H1 (cell line): Measurements from ENCODE around the gene PLA2G1B. TPM values are rescaled to one million over a fixed set of nuclear protein-coding genes. Genes with fewer than 3 reads are reported as not detected.

Experiments
- CTCF ChIA-PET: fragments of 300-600 bp; sonication (Branson Sonifier 250); formaldehyde crosslinking; loops from one replicate; lab custom pipeline; 2021; ENCODE audit not compliant: partially characterized antibody; lab: Charles Lee
- POLR2A ChIA-PET: fragments of 300-600 bp; sonication (Branson Sonifier 250); formaldehyde crosslinking; loops from one replicate; lab custom pipeline; 2021; ENCODE audit warnings: inconsistent platforms; ENCODE audit not compliant: partially characterized antibody; lab: Charles Lee
- DNase-seq, 2 experiments: peaks; one replicate each; pipeline versions ENCODE4 v3.0.0 to v3.0.0-alpha.2; 2010 to 2022; ENCODE audit warnings: low spot score in 2 of 2, low read depth in 1 of 2, mixed read lengths in 1 of 2
- FAIRE-seq: peaks from 2 replicates; lab custom pipeline; 2011; peaks lifted over from hg19 to GRCh38; lab: Jason Lieb, UNC
- H2AFZ ChIP-seq: 2 replicates; pipeline ENCODE4 v1.8.1; 2012; ENCODE audit warnings: low read length, inconsistent platforms
- H2AK5ac ChIP-seq: 2 replicates; pipeline ENCODE4 v1.6.1; 2013; ENCODE audit warnings: low read depth, low read length
- H2BK120ac ChIP-seq: replicated peaks from 2 replicates; pipeline ENCODE3; 2013; ENCODE audit warnings: low read depth, low read length, inconsistent platforms
- H2BK12ac ChIP-seq: 2 replicates; pipeline ENCODE4 v1.6.1; 2013; ENCODE audit warnings: low read depth, low read length
- H2BK15ac ChIP-seq: 2 replicates; pipeline ENCODE4 v1.6.1; 2013; ENCODE audit warnings: low read length
- H2BK20ac ChIP-seq: 2 replicates; pipeline ENCODE4 v1.6.1; 2013; ENCODE audit warnings: low read length
- H2BK5ac ChIP-seq: 2 replicates; pipeline ENCODE4 v1.6.1; 2013; ENCODE audit warnings: low read depth, low read length
- H3K14ac ChIP-seq: 2 replicates; pipeline ENCODE4 v1.6.1; 2013; ENCODE audit warnings: inconsistent platforms; ENCODE audit not compliant: insufficient read length
- H3K18ac ChIP-seq: 2 replicates; pipeline ENCODE4 v1.6.1; 2013; ENCODE audit warnings: low read length; ENCODE audit errors: extremely low read depth
- H3K23ac ChIP-seq: 2 replicates; pipeline ENCODE4 v1.6.1; 2013; ENCODE audit warnings: inconsistent platforms; ENCODE audit not compliant: insufficient read length
- H3K23me2 ChIP-seq: 2 replicates; pipeline ENCODE4 v1.6.1; 2013; ENCODE audit warnings: low read depth, low read length
- H3K27ac ChIP-seq: 2 replicates; pipeline ENCODE4 v1.6.1; 2011; ENCODE audit warnings: low read depth, low read length, inconsistent platforms
- H3K27me3 ChIP-seq, 4 experiments: replicated peaks in 1 of 4; 1 replicate in 1 of 4; 2 replicates in 3 of 4; pipeline versions ENCODE4 v1.6.1 to v1.8.1; 2011 to 2013; ENCODE audit warnings: low read length in 3 of 4, mild to moderate bottlenecking in 3 of 4, inconsistent platforms in 2 of 4, mixed read lengths in 2 of 4, moderate library complexity in 1 of 4; ENCODE audit not compliant: control insufficient read depth in 3 of 4, insufficient read depth in 3 of 4; ENCODE audit errors: extremely low read depth in 1 of 4
- H3K36me3 ChIP-seq, 4 experiments: 2 replicates each; pipeline versions ENCODE4 v1.6.1 to v1.8.1; 2011 to 2013; ENCODE audit warnings: mild to moderate bottlenecking in 4 of 4, low read length in 3 of 4, moderate library complexity in 2 of 4, control low read depth in 1 of 4, inconsistent platforms in 1 of 4; ENCODE audit not compliant: insufficient read depth in 4 of 4, control insufficient read depth in 2 of 4
- H3K4ac ChIP-seq: replicated peaks from 2 replicates; pipeline ENCODE3; 2013; ENCODE audit warnings: low read length, low read depth, mixed read lengths, inconsistent platforms; ENCODE audit not compliant: insufficient read length
- H3K4me1 ChIP-seq, 4 experiments: replicated peaks in 1 of 4; 1 replicate in 1 of 4; 2 replicates in 3 of 4; pipeline versions ENCODE4 v1.6.1 to v1.8.1; 2011 to 2013; ENCODE audit warnings: low read length in 3 of 4, inconsistent platforms in 2 of 4, mixed read lengths in 1 of 4; ENCODE audit not compliant: insufficient read depth in 4 of 4, control insufficient read depth in 3 of 4
- H3K4me2 ChIP-seq, 2 experiments: 2 replicates each; pipeline versions ENCODE4 v1.6.1 to v1.8.1; 2011 to 2013; ENCODE audit warnings: low read depth in 2 of 2, low read length in 2 of 2, control low read depth in 1 of 2, inconsistent platforms in 1 of 2, mild to moderate bottlenecking in 1 of 2; ENCODE audit not compliant: insufficient read depth in 1 of 2
- H3K4me3 ChIP-seq, 4 experiments: fragments of 200-600, 300-600 bp in 1 of 4; sonication (generic), shearing (Covaris generic), sonication (Bioruptor Twin) in 1 of 4; 2 replicates each; pipeline versions ENCODE4 v1.5.1 to v1.8.1; 2011 to 2016; ENCODE audit warnings: low read length in 4 of 4, low read depth in 3 of 4, control low read depth in 2 of 4, inconsistent platforms in 2 of 4, mild to moderate bottlenecking in 2 of 4, mixed read lengths in 1 of 4, moderate library complexity in 1 of 4; ENCODE audit not compliant: insufficient read depth in 2 of 4; ENCODE audit errors: extremely low read depth in 1 of 4
- H3K56ac ChIP-seq: replicated peaks from 2 replicates; pipeline ENCODE3; 2013; ENCODE audit warnings: low read depth, mild to moderate bottlenecking, mixed read lengths, low read length, inconsistent platforms; ENCODE audit not compliant: insufficient read length
- H3K79me1 ChIP-seq: 2 replicates; pipeline ENCODE4 v1.6.1; 2013; ENCODE audit warnings: low read depth, low read length, control low read depth
- H3K79me2 ChIP-seq, 2 experiments: 2 replicates each; pipeline versions ENCODE4 v1.6.1 to v1.8.1; 2012 to 2013; ENCODE audit warnings: low read length in 2 of 2, mild to moderate bottlenecking in 2 of 2, inconsistent platforms in 1 of 2; ENCODE audit not compliant: insufficient read depth in 2 of 2, control insufficient read depth in 1 of 2
- H3K9ac ChIP-seq, 4 experiments: replicated peaks in 1 of 4; 1 replicate in 1 of 4; 2 replicates in 3 of 4; pipeline versions ENCODE4 v1.6.1 to v1.8.1; 2011 to 2013; ENCODE audit warnings: low read depth in 3 of 4, low read length in 3 of 4, control low read depth in 2 of 4, mild to moderate bottlenecking in 2 of 4, moderate library complexity in 2 of 4, inconsistent platforms in 1 of 4; ENCODE audit errors: extremely low read depth in 1 of 4
- H3K9me3 ChIP-seq, 2 experiments: 2 replicates each; pipeline versions ENCODE4 v1.6.1 to v1.8.1; 2012 to 2013; ENCODE audit warnings: mild to moderate bottlenecking in 2 of 2, moderate library complexity in 2 of 2, control low read depth in 1 of 2, inconsistent platforms in 1 of 2, low read depth in 1 of 2, low read length in 1 of 2, mixed read lengths in 1 of 2; ENCODE audit not compliant: insufficient read depth in 2 of 2
- H4K20me1 ChIP-seq, 2 experiments: replicated peaks in 1 of 2; 2 replicates each; pipeline versions ENCODE3 to v1.8.1; 2011 to 2013; ENCODE audit warnings: inconsistent platforms in 2 of 2, low read length in 2 of 2, mild to moderate bottlenecking in 1 of 2; ENCODE audit not compliant: insufficient read depth in 2 of 2, control insufficient read depth in 1 of 2
- H4K5ac ChIP-seq: 2 replicates; pipeline ENCODE4 v1.6.1; 2013; ENCODE audit warnings: low read length, low read depth, mixed read lengths, inconsistent platforms; ENCODE audit not compliant: insufficient read length
- H4K8ac ChIP-seq: 2 replicates; pipeline ENCODE4 v1.8.0; 2013; ENCODE audit warnings: mild to moderate bottlenecking, moderate library complexity, low read length, inconsistent platforms; ENCODE audit not compliant: insufficient read depth; ENCODE audit errors: extremely low read depth
- H4K91ac ChIP-seq: replicated peaks from 2 replicates; pipeline ENCODE3; 2013; ENCODE audit warnings: low read length, mixed read lengths, inconsistent platforms; ENCODE audit not compliant: insufficient read length
- HDAC2 ChIP-seq, 2 experiments: fragments of 300-600 bp in 1 of 2; sonication (generic) in 1 of 2; IDR thresholded peaks; 2 replicates each; pipeline ENCODE4 v1.6.1; 2011 to 2012; ENCODE audit warnings: low read depth in 2 of 2, low read length in 2 of 2, mild to moderate bottlenecking in 2 of 2, moderate library complexity in 2 of 2, borderline replicate concordance in 1 of 2, inconsistent platforms in 1 of 2
- KDM1A ChIP-seq: fragments of 200-600, 300-600 bp; sonication (generic); IDR thresholded peaks from 2 replicates; pipeline ENCODE4 v1.7.1; 2016; ENCODE audit warnings: mild to moderate bottlenecking, low read length, borderline replicate concordance
- POLR2A ChIP-seq, 2 experiments: IDR thresholded peaks; 1 replicate in 1 of 2; 2 replicates in 1 of 2; pipeline ENCODE4 v1.6.1; 2011; ENCODE audit warnings: low read depth in 2 of 2, low read length in 2 of 2, mild to moderate bottlenecking in 2 of 2; ENCODE audit errors: control extremely low read depth in 1 of 2
- SIX5 ChIP-seq: IDR thresholded peaks from 2 replicates; pipeline ENCODE4 v1.6.1; 2011; ENCODE audit warnings: mild to moderate bottlenecking, low read depth, low read length
- SRF ChIP-seq: IDR thresholded peaks from 2 replicates; pipeline ENCODE4 v1.6.1; 2011; ENCODE audit warnings: mild to moderate bottlenecking, low read depth, low read length, moderate library complexity
- TAF1 ChIP-seq: IDR thresholded peaks from 2 replicates; pipeline ENCODE4 v1.6.1; 2011; ENCODE audit warnings: mild to moderate bottlenecking, low read depth, low read length
- ZNF274 ChIP-seq: IDR thresholded peaks from 2 replicates; pipeline ENCODE4 v1.7.0; 2012; ENCODE audit warnings: low read length, borderline replicate concordance; ENCODE audit errors: extremely low read depth
- WGBS, 2 experiments: shearing (Covaris generic) in 1 of 2; methylation state at CpG; one replicate each; pipeline versions ENCODE4 v1.1.6 to v1.1.7; 2013 to 2015; ENCODE audit warnings: low lambda C conversion rate in 2 of 2, mixed read lengths in 2 of 2, inconsistent platforms in 1 of 2, low coverage in 1 of 2, missing lambda C conversion rate in 1 of 2; ENCODE audit not compliant: insufficient replicate concordance in 2 of 2, insufficient coverage in 1 of 2, insufficient read length in 1 of 2; ENCODE audit errors: extremely low coverage in 1 of 2, missing lambda C conversion rate in 1 of 2; 5-methylcytosine and 5-hydroxymethylcytosine counted together
- polyA plus RNA-seq, 7 experiments: library from polyadenylated mRNA; depleted of rRNA in 3 of 7; stranded (reverse) in 5 of 7; unstranded in 2 of 7; fragments of >200 nt in 5 of 7; fragments of 200-250 nt in 2 of 7; gene quantifications; 1 replicate in 5 of 7; 2 replicates in 1 of 7; 4 replicates in 1 of 7; pipeline versions ENCODE4 v1.2.1 to v1.2.3, GENCODE V29; 2011 to 2013; ENCODE audit warnings: missing spikeins in 2 of 7, mixed read lengths in 2 of 7
- total RNA-seq: library from RNA; stranded (reverse); fragmentation: NEBNext Ultra II Directional; extraction: Animal tissue kit (Norgen Biotek cat#: 25700); gene quantifications from 2 replicates; pipeline ENCODE4 v1.2.1, GENCODE V29; 2021

Gene PLA2G1B
- total and polyA plus RNA-seq, 2 of the 8 experiments (the other 6 are each of a cell fraction or from before 2014, with no cell fraction given) = not detected

GRCh38 chr12:120353556-120354317 is 26.2 kb upstream of the PLA2G1B start:
- POLR2A ChIA-PET = interaction anchor here (0.8 to 2.8 kb wide), 9 partner anchors 11 to 126 kb away, joined by 3 to 13 read pairs (median 4); partner anchors contain the start of gene COX6A1
- TF ChIP-seq POLR2A (IDR thresholded peaks at IDR 0.05; ENCODE audit: control extremely low read depth in 1 of 2, low read depth in 2 of 2, low read length in 2 of 2) = 0 out of 3 replicates have a peak, but pooled peaks of 1 of the 2 experiments have one; percentile 6
- no peak for TF ChIP-seq TAF1
- TF ChIP-seq SRF = no peak
- TF ChIP-seq KDM1A = no peak
- no peak for TF ChIP-seq SIX5
- no peak for TF ChIP-seq HDAC2 (IDR thresholded peaks at IDR 0.05; ENCODE audit: borderline replicate concordance in 1 of 2, low read depth in 2 of 2, low read length in 2 of 2)
- TF ChIP-seq ZNF274 = no peak
- H3K23me2 ChIP-seq = no peaks in the 10 kb centered on the region
- no peak overlapping the region for H3K23ac ChIP-seq
- FAIRE-seq (no peak), DNase-seq (no peak)
- H2BK120ac ChIP-seq = no peak overlapping the region
- H4K20me1 ChIP-seq = peaks cover 7 to 10% of the 10 kb centered on the region in 2 experiments
- H2BK20ac ChIP-seq = no peak overlapping the region
- no peaks in the 10 kb centered on the region for H3K79me2 ChIP-seq
- no peak overlapping the region for H2AFZ ChIP-seq
- H2BK5ac ChIP-seq = no peak overlapping the region
- H2BK12ac ChIP-seq = no peak overlapping the region
- no peak overlapping the region for H3K56ac ChIP-seq
- CTCF ChIA-PET = interaction anchor here (0.8 to 8.5 kb wide), 14 partner anchors 13 to 121 kb away, joined by 3 to 66 read pairs (median 4); no protein-coding TSS in a partner anchor
- peaks cover under 1 to 3% (median 2%) of the 10 kb centered on the region in 4 experiments; a peak in 6 of 7 replicates for H3K4me1 ChIP-seq
- no peak overlapping the region for H3K14ac ChIP-seq
- no peaks in the 10 kb centered on the region for H3K27me3 ChIP-seq
- H3K4me3 ChIP-seq = no peak overlapping the region
- peaks cover 28 to 52% (median 42%) of the 10 kb centered on the region in 4 experiments for H3K36me3 ChIP-seq
- no peaks in the 10 kb centered on the region for H3K79me1 ChIP-seq
- H4K5ac ChIP-seq = no peak overlapping the region
- no peak overlapping the region for H2BK15ac ChIP-seq
- H4K91ac ChIP-seq = no peak overlapping the region
- no peak overlapping the region for H3K9ac ChIP-seq
- H3K18ac ChIP-seq = no peak overlapping the region
- no peaks in the 10 kb centered on the region for H3K9me3 ChIP-seq
- WGBS, 2 experiments = 88% methylated on average over 4 of the region's 4 CpGs; no CpG with 5 or more reads in 1 of the 2 experiments
- H3K4me2 ChIP-seq = no peak overlapping the region
- no peak overlapping the region for H3K4ac ChIP-seq
- H2AK5ac ChIP-seq = no peak overlapping the region
- H4K8ac ChIP-seq = no peak overlapping the region
- no peak overlapping the region for H3K27ac ChIP-seq
